GM19328 (cell line): Measurements from ENCODE around the gene CNP.

Experiments used
- ATAC-seq: cut with Tn5 transposase; IDR thresholded peaks from one replicate; pipeline ENCODE4 v1.9.1; 2021; ENCODE audit warnings: mild to moderate bottlenecking, moderate library complexity; ENCODE audit not compliant: unreplicated experiment

The CNP gene

DNA sequence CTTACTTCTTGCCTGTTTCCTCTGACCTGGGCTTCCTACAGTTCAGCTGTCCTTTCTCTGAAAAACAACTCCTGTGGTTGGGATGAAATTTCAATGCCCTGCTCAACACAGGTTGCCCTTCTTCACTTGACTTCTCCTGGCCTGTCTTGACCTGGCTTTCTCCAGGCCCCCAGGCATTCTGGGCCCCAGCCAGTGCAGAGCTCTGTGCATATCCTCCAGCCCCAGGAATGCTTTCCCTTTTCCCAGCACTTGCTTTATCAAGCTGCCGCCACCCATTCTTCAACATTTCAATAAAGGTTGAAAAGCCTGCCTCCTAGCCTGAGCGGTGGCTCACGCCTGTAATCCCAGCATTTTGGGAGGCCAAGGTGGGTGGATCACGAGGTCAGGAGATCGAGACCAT is 25.4 kb upstream of the CNP start:
- ATAC-seq = no peak

DNA sequence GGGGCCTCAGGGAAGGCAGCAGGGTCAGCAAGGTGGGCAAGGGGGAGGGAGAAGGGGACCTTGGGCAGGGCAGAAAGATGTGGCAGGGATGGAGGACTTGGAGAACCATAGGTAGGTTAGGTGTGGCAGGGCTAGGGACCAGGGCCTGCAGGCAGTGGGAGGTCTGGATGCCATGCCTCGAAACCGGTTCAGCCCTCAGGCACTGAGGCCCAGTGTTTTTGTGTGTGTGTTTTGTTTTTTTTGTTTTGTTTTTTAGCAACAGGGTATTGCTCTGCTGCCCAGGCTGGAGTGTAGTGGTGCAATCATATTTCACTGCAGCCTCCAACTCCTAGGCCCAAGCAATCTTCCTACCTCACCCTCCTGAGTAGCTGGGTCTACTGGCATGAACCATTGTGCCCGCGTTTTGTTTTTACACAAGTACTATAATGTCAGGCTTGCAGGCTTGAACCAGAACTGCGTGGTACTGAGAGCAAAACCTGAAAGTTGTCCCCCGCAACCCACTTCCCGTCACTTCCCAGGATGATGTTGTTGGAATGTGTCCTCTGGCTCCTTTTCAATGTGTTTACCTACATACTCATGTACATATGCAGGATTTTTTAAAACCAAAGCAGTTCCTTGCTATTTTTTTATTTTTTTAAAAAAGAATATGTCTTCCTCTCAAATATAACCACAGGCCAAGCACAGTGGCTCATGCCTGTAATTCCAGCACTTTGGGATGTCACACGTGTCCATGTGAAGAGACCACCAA is 23.8 kb upstream of the CNP start:
- ATAC-seq = no peak

- no peak for ATAC-seq
Observed at GRCh38 chr17:41943492-41943891, 23.1 kb upstream of the CNP start.

GRCh38 chr17:41944943-41945342 is 21.7 kb upstream of the CNP start:
- no peak for ATAC-seq

GRCh38 chr17:41948762-41949460 is 17.7 kb upstream of the CNP start:
- ATAC-seq = no peak

DNA sequence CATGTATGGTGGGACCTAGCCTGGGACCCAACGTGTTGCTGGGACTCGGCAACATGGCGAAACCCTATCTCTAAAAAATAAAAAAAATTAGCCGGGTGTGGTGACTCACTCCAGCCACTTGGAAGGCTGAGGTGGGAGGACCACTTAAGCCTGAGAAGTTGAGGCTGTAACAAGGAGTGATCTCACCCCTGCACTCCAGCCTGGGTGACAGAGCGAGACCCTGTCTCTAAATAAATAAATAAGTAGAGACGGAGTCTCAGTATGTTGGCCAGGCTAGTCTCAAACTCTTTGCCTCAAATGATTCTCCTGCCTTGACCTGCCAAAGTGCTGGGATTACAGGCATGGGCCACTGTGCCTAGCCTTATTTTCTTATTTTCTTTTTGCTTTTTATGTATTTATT is 10.1 kb upstream of the CNP start:
- ATAC-seq = no peak

DNA sequence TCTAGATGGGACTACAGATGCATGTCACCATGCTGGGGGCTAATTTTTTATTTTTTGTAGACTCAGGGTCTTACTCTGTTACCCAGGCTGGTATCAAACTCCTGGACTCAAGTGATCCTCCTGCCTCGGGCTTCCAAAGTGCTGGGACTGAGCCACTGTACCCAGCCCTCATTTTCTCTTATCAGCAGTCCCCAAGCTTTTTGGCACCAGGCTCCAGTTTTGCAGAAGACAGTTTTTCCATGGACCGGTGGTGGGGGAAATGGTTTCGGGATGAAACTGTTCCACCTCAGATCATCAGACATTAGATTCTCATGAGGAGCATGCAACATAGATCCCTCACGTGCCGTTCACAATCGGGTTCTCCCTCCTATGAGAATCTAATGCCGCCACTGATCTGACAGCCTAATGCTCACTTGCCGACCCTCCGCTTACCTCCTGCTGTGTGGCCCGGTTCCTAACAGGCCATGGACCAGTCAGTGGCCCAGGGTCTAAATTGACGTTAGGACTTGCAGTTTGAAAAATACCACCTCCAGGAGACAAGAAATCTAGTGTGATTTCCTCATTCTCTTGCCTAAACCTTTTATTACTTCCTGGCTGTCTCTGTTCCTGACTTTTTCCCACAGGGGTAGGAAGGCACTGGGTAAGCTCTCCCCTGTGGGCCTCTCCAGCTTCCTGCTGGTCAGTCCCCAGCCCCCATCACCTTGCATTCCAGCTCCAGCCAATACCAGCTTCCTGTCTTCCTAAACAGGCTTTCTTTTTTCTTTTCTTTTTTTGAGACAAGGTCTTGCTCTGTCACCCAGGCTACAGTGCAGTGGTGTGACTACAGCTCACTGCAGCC is 9.3 kb upstream of the CNP start:
- no peak for ATAC-seq

DNA sequence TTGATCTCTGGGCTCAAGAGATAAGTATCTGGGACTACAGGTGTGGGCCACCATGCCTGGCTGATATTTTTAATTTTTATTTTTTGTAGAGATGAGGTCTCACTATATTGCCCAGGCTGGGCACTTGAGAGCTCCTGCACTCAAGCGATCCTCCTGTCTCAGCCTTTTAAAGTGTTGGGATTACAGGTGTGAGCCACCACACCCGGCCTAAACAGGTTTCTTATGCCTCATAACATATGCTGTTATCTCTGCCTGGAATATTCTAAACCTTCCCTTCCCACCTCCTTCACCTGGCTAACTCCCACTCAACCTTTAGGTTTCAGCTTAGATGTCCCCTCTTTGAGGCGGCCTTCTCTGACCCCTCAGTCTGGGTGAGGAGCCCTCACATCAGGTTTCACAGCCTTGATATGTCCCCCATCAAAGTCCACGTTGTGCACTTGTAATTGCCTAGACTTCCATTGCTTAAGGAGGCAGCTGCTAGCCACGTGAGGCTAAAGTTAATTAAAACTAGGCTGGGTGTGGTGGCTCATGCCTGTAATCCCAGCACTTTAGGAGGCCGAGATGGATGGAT is 8.6 kb upstream of the CNP start:
- ATAC-seq = no peak

GRCh38 chr17:41959030-41959335 is 7.6 kb upstream of the CNP start:
- no peak for ATAC-seq

DNA sequence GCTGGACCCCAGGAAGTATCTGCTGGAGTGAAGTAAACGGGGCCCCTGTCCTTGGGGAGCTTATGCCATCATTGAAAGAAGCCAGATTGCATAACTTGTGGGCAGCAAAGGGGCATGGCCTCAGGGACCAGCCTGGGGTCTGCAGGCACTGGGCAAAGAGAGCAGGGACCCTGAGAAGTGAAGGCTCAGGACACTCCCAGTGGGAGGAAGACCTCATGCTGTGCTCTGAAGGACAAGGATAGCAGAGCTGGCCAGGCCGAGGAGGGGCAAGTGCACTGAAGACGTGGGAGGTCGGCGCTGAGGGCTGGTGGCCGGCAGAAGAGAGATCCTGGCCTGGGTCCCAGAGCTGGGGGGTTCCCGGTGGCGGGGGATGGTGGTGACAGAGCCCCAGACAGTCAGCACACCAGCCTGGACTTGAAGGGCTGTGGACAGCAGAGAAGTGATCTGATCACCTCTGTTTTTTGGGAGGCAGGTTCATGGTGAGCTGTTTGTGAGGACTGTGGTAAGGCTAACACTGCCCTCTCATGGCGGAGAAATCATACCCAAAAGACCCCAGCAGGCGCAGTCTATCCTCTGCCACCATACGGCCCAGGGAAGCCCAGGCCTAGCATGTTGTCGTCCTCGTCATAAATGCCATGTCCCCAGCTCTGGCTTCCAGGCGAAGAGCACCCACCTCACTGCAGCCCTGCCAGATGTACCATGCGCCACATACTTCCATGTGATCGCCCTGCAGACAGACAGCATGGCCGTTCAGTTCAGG is 7.1 kb upstream of the CNP start:
- ATAC-seq = no peak

- no peak for ATAC-seq
Observed at GRCh38 chr17:41962111-41962510, 4.5 kb upstream of the CNP start.

DNA sequence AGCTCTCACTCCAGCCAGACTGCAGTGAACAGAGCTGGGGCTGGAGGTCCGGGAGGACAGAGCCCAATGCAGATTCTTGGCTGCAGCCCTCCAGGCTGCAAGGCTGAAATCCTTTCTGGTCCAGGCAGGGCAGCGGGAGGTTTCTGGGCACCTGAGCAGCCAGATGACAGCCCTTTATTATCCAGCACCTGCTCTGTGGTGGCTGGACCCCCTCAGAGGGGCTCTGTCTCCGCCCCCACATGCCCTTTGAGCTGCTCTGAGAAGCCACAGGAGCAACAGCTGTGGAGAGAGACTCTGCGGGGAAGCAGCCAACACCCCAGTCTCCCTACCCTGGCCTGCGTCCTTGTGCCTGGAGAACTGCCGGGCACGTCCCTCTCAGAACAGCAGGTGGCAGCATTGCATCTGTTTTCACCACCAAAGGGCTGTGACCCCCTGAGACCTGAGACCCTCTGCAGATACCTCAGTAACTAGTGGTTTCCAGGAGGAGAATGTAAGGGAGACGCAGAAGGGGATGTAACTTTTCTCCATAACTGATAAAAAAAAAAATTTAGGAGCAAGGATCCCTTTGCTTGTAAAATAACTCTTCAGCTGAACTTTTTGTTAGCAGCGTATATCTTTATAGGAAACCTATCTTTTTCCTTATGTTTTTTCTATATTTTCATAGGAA is 3.7 kb upstream of the CNP start:
- ATAC-seq = no peak

DNA sequence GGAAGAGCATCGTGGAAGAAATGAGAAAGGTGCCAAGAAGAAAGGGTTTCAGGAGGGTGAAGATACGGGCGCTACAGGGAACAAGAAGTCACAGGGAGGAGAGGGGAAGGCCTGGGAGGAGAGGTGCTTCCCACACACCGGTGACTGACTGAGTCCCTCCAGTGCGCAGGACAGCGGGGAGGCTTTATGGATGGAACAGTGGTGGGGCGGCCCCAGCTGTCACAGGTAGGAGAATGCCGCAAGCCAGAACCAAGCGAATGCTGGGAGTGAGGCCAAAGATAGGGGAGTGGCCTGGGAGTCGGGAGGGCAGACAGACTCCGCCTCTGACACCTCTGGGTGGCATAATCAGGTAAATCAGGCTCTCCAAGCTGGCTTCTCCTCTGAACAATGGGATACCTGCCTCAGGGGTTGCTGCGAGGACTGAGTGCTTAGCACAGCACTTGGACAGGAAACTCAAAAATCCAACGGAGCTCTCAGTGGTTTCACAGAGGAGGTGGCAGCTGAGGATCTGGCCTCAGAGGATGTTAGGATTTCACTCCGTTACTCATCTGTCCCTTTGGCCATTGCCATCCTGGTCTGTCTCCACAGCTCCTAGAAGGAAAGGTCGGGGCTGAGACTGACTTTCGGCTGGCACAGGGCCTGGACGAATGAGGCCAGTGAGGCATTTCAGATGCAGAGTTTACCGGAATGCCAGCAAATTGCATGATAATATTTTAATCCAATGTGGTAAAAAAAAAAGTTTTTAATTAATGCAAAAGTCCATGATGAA is 717 bp upstream of the CNP start:
- no peak for ATAC-seq

DNA sequence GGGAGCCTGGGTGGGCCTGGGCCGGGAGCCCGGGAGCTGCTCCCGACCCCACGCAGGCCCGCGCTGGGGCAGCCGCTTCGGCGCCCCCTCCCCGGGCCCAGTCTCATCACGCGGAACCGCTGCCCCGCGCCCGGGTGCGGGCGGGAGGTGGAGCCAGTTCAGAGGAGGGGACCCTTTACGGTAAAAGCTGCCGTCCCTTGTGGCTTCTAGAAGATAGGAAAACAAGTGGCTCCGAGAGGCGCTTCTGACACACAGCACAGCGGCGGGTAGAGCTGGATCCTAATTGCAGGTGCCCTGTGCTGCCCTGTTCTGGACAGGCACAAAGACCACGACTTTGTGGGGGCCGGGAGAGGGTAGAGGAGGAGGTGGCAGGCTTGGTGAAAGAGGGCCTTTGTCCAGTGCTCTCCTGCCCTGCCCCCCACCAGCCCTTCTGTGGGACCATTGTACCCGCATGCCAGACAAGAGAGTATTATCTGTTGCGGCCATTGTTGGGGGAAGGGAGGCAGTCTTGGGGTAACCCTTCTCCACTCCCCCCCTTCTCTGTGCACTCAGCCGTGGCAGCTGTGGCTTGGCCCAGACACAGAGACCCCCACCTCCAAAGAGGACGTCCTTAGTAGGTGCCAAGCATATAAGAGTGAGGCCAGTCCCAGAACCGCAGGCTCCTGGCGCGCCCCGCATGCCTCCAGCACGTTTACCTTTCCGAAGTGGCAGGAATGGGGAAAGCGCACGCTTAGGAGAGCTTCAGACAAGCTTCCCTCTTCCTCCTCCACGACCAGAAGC is 736 bp downstream of the CNP start:
- ATAC-seq = no peak

GRCh38 chr17:41967921-41968578 is 1.5 kb downstream of the CNP start:
- no peak for ATAC-seq

DNA sequence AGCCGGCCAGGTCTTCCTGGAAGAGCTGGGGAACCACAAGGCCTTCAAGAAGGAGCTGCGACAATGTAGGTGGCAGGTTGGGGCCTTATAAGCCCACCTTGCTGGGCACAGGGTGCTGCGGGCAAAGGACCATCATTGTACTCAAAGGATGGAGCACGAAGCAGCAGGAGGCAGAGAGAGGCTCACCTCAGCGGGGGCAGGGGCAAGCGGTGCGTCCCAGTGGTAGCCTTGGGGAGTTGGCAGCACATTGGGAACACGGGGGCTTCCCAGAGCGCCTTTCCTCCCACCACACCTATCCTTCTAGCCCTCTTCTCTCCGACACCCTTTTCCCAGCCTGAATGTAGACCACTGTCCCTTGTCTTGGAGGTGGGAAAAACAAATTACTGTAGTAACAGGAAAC is 2.1 kb downstream of the CNP start:
- ATAC-seq = no peak

DNA sequence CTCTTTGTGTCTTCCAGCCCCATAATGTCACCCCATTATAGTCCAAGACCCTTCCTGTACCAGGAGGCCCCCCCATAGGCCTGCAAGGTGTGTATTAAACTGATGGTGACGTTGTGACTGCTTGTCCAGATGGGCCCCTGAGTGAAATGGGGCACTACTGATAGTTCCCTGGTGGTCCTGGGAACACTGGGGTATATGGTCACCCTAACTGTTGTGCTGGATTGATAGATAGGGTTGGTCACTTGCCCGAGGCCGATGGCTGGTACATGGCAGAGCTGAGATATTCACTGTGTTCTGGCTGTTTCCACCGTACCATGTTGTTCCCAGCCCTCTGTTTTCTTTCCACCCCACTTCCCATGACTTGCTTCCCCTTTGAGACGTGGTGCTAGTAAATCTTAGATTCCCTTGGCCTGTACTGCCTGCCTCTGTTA is 4.3 kb downstream of the CNP start:
- no peak for ATAC-seq
